Measurements from ENCODE around the gene KRTAP21-2. TPM values are rescaled to one million over a fixed set of nuclear protein-coding genes. Genes with fewer than 3 reads are reported as not detected.

KRTAP21-2 gene
- total and polyA plus RNA-seq, 4 donors = not detected

DNA sequence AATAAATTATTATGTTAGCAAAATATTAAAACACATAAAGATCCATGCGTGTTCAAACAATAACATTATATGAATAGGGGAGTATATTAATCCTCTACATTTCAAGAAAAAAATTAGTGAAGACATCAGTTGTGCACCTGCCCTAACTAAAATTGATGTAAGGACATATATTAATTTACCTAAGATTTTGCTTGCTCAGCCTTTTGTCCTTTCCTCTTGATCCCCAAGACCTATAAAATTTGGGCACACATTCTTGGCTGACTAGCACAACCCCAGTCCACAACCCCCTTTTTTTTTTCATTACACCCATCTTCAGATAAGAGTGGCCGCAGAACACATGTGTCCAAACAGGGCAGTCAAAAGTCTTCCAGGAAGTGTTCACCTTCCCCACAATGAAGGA is 6.6 kb downstream of the KRTAP21-2 start:
- Histone ChIP-seq H3K4me1 (ENCODE audit: control insufficient read depth in 5 of 5, insufficient read depth in 5 of 5, low read length in 5 of 5) (no peaks in the 10 kb centered on the region), H3K4me3 (no peak overlapping the region), H3K9ac (ENCODE audit: insufficient read depth in 1 of 2, low read length in 2 of 2) (no peak overlapping the region), H3K36me3 (ENCODE audit: control insufficient read depth in 4 of 4, insufficient read depth in 4 of 4, low read length in 4 of 4) (no peaks in the 10 kb centered on the region), H3K27me3 (ENCODE audit: control insufficient read depth in 3 of 3, insufficient read depth in 3 of 3, low read length in 2 of 3) (no peaks in the 10 kb centered on the region), H3K9me3 (ENCODE audit: control insufficient read depth in 4 of 4, insufficient read depth in 3 of 4, low read length in 3 of 4) (peaks cover 0 to 5% (median 0%) of the 10 kb centered on the region in 4 donors), H3K27ac (ENCODE audit: low read depth in 1 of 2, low read length in 1 of 2) (no peak overlapping the region)
- TF ChIP-seq CTCF (IDR thresholded peaks at IDR 0.05; ENCODE audit: control extremely low read depth, extremely low read depth) = no peak
- no peak for ATAC-seq (ENCODE audit: insufficient read depth, low FRiP score)
- no peak for DNase-seq
- 88 to 89% methylated on average over 2 of the region's 2 CpGs for WGBS, 2 donors

- Histone ChIP-seq H3K4me3 (no peak overlapping the region), H3K27ac (ENCODE audit: low read depth in 1 of 2, low read length in 1 of 2) (no peak overlapping the region), H3K4me1 (ENCODE audit: control insufficient read depth in 5 of 5, insufficient read depth in 5 of 5, low read length in 5 of 5) (no peaks in the 10 kb centered on the region), H3K36me3 (ENCODE audit: control insufficient read depth in 4 of 4, insufficient read depth in 4 of 4, low read length in 4 of 4) (no peaks in the 10 kb centered on the region), H3K9me3 (ENCODE audit: control insufficient read depth in 4 of 4, insufficient read depth in 3 of 4, low read length in 3 of 4) (no peaks in the 10 kb centered on the region), H3K9ac (ENCODE audit: insufficient read depth in 1 of 2, low read length in 2 of 2) (no peak overlapping the region), H3K27me3 (ENCODE audit: control insufficient read depth in 3 of 3, insufficient read depth in 3 of 3, low read length in 2 of 3) (no peaks in the 10 kb centered on the region)
- DNase-seq (no peak), ATAC-seq (ENCODE audit: insufficient read depth, low FRiP score) (no peak)
- 55 to 79% methylated on average over 1 of the region's 1 CpG for WGBS, 2 donors
- TF ChIP-seq CTCF (IDR thresholded peaks at IDR 0.05; ENCODE audit: control extremely low read depth, extremely low read depth) = no peak
Observed at GRCh38 chr21:30733026-30733425, 14.0 kb downstream of the KRTAP21-2 start.

DNA sequence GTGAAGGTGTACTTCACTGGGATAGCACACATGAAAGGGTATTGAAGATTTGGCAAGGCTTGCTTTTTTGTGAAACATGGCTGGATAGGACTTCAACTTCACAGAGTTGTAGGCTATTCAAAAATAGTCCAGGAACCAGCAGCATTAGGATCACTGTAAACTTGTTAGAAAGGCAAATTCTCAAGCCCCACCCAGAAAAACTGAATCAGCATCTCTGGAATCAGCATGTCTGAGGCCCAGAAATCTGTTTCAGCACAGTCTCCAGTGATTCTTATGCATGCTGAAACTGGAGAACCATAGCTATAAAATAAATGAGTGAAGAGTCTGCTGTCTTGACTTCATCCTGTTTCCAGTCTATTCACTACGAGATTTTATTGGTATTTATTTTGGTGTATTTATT is 20.3 kb downstream of the KRTAP21-2 start:
- TF ChIP-seq CTCF (IDR thresholded peaks at IDR 0.05; ENCODE audit: control extremely low read depth, extremely low read depth) = no peak
- H3K4me1 ChIP-seq (ENCODE audit: control insufficient read depth in 5 of 5, insufficient read depth in 5 of 5, low read length in 5 of 5) = no peaks in the 10 kb centered on the region
- no peak for ATAC-seq (ENCODE audit: insufficient read depth, low FRiP score)
- H3K4me3 ChIP-seq = no peak overlapping the region
- no peaks in the 10 kb centered on the region for H3K9me3 ChIP-seq (ENCODE audit: control insufficient read depth in 4 of 4, insufficient read depth in 3 of 4, low read length in 3 of 4)
- 63 to 81% methylated on average over 1 of the region's 1 CpG for WGBS, 2 donors
- no peaks in the 10 kb centered on the region for H3K36me3 ChIP-seq (ENCODE audit: control insufficient read depth in 4 of 4, insufficient read depth in 4 of 4, low read length in 4 of 4)
- H3K27ac ChIP-seq (ENCODE audit: low read depth in 1 of 2, low read length in 1 of 2) = no peak overlapping the region
- DNase-seq = no peak
- no peaks in the 10 kb centered on the region for H3K27me3 ChIP-seq (ENCODE audit: control insufficient read depth in 3 of 3, insufficient read depth in 3 of 3, low read length in 2 of 3)
- H3K9ac ChIP-seq (ENCODE audit: insufficient read depth in 1 of 2, low read length in 2 of 2) = no peak overlapping the region

- Histone ChIP-seq H3K27me3 (ENCODE audit: control insufficient read depth in 3 of 3, insufficient read depth in 3 of 3, low read length in 2 of 3) (no peaks in the 10 kb centered on the region), H3K4me3 (no peak overlapping the region), H3K27ac (ENCODE audit: low read depth in 1 of 2, low read length in 1 of 2) (no peak overlapping the region), H3K9me3 (ENCODE audit: control insufficient read depth in 4 of 4, insufficient read depth in 3 of 4, low read length in 3 of 4) (no peaks in the 10 kb centered on the region), H3K9ac (ENCODE audit: insufficient read depth in 1 of 2, low read length in 2 of 2) (no peak overlapping the region), H3K4me1 (ENCODE audit: control insufficient read depth in 5 of 5, insufficient read depth in 5 of 5, low read length in 5 of 5) (no peaks in the 10 kb centered on the region), H3K36me3 (ENCODE audit: control insufficient read depth in 4 of 4, insufficient read depth in 4 of 4, low read length in 4 of 4) (no peaks in the 10 kb centered on the region)
- WGBS, 2 donors = 93 to 100% methylated on average over 1 of the region's 1 CpG
- DNase-seq (no peak), ATAC-seq (ENCODE audit: insufficient read depth, low FRiP score) (no peak)
- no peak for TF ChIP-seq CTCF (IDR thresholded peaks at IDR 0.05; ENCODE audit: control extremely low read depth, extremely low read depth)
Observed at GRCh38 chr21:30719401-30719800, 27.7 kb downstream of the KRTAP21-2 start.

Data from lung (tissue), 12 donors.